Urinary bladder (tissue), 4 donors: ENCODE data around the gene ASIP. TPM values are rescaled to one million over a fixed set of nuclear protein-coding genes. Genes with fewer than 3 reads are reported as not detected.
"Not testable (repeated sequence)": the region's sequence is repeated elsewhere in the genome, so short reads cannot be mapped to it uniquely, and the experiment has no call there.

Experiments
- DNase-seq: peaks from one replicate; pipeline ENCODE4 v3.0.0-alpha.2; 2015; ENCODE audit errors: extremely low spot score
- H3K27ac ChIP-seq: one replicate; pipeline ENCODE4 v1.5.1; 2013; ENCODE audit warnings: low read depth, mild to moderate bottlenecking, moderate library complexity
- H3K36me3 ChIP-seq: one replicate; pipeline ENCODE4 v1.6.1; 2013; ENCODE audit warnings: mild to moderate bottlenecking, moderate library complexity; ENCODE audit not compliant: insufficient read depth
- H3K4me1 ChIP-seq: one replicate; pipeline ENCODE4 v1.6.1; 2013; ENCODE audit warnings: mild to moderate bottlenecking, moderate library complexity; ENCODE audit not compliant: insufficient read depth
- H3K4me3 ChIP-seq: one replicate; pipeline ENCODE4 v1.5.1; 2013; ENCODE audit warnings: low read depth, low read length
- WGBS: extraction: QIAGEN DNeasy Blood & Tissue Kit; methylation state at CpG from one replicate; pipeline ENCODE4 v1.1.7; 2013; 5-methylcytosine and 5-hydroxymethylcytosine counted together
- polyA plus RNA-seq: library from polyadenylated mRNA; stranded (reverse); fragments of 200-250 nt; gene quantifications from one replicate; pipeline ENCODE4 v1.2.3, GENCODE V29; 2013
- total RNA-seq: library from RNA; depleted of rRNA; stranded (reverse); fragments of >200 nt; gene quantifications from one replicate; pipeline ENCODE4 v1.2.3, GENCODE V29; 2014
- donor health status: healthy with polysubstance abuse.
- donor health status: healthy.

ASIP gene
- total and polyA plus RNA-seq, 2 donors, result 0.80 TPM; not detected in 1

- no peaks in the 10 kb centered on the region for H3K4me1 ChIP-seq
- H3K36me3 ChIP-seq, result peaks cover 3% of the 10 kb centered on the region
- H3K4me3 ChIP-seq, result no peak overlapping the region
- H3K27ac ChIP-seq, result no peak overlapping the region
- WGBS, result 92% methylated on average over 4 of the region's 4 CpGs
- DNase-seq, result no peak
Measured at GRCh38 chr20:34282041-34282440, 40.8 kb downstream of the ASIP start.

DNA sequence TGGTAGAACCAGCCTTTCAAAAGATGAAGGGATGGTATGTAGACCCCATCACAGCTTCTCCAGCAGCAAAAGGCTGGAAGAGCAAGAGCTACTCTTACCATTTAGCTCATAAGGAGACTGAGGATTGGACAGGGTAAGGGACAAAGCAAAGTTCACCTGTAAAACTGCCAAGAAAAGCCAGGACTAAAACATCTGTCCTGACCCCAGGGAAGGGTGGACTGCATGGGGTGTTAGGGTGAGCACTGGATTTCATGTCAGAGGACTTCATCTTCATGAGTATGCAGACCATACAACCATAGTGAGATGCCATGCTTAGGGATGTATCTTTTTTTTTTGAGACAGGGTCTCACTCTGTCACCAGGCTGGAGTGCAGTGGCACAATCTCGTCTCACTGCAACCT is 42.6 kb downstream of the ASIP start:
- WGBS, result 92% methylated on average over 1 of the region's 1 CpG
- Histone ChIP-seq H3K4me1 (no peaks in the 10 kb centered on the region), H3K4me3 (no peak overlapping the region), H3K36me3 (peaks cover 3% of the 10 kb centered on the region), H3K27ac (no peak overlapping the region)
- DNase-seq, result no peak

DNA sequence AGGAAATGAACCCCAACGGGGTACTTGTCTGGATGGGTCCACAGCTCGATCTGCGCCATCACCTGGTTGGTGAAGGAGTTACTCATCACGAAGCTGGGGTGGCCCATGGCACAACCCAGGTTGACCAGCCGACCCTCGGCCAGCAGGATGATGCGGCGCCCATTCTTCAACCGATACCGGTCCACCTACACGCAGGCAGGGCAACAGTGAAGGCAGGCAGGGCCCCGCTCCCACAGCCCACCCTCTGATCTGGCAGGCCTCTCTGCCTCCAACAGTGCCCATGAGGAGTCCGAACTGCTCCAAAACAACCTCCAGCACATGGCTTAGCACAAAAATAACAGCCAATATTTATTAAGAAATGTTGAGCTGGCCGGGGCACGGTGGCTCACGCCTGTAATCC is 44.2 kb downstream of the ASIP start:
- Histone ChIP-seq H3K4me1 (no peaks in the 10 kb centered on the region), H3K36me3 (peaks cover 3% of the 10 kb centered on the region), H3K4me3 (no peak overlapping the region), H3K27ac (no peak overlapping the region)
- no peak for DNase-seq
- 94% methylated on average over 16 of the region's 16 CpGs for WGBS

GRCh38 chr20:34287500-34287899 is 46.3 kb downstream of the ASIP start:
- WGBS, result 96% methylated on average over 5 of the region's 5 CpGs
- not testable (repeated sequence) for H3K4me1 ChIP-seq, H3K36me3 ChIP-seq, H3K4me3 ChIP-seq, H3K27ac ChIP-seq, DNase-seq

DNA sequence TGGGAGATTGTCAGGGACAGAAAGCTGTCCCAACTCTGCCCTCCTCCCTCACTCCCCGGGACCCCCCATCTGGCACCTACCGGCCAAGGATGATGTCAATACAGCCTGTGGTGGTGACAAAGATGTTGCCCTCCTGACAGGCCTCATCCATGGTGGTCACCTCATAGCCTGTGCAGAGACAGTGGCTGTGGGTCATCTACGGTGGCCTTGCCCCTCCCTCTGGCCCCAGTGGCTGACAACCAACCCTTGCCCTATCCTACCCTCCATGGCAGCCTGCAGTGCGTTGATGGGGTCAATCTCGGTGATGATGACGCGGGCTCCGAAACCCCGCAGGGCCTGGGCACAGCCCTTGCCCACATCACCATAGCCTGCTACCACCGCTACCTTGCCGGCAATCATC is 49.2 kb downstream of the ASIP start:
- H3K4me3 ChIP-seq, result no peak overlapping the region
- H3K4me1 ChIP-seq, result no peaks in the 10 kb centered on the region
- H3K36me3 ChIP-seq, result no peaks in the 10 kb centered on the region
- H3K27ac ChIP-seq, result no peak overlapping the region
- 97% methylated on average over 11 of the region's 11 CpGs for WGBS
- DNase-seq, result no peak

DNA sequence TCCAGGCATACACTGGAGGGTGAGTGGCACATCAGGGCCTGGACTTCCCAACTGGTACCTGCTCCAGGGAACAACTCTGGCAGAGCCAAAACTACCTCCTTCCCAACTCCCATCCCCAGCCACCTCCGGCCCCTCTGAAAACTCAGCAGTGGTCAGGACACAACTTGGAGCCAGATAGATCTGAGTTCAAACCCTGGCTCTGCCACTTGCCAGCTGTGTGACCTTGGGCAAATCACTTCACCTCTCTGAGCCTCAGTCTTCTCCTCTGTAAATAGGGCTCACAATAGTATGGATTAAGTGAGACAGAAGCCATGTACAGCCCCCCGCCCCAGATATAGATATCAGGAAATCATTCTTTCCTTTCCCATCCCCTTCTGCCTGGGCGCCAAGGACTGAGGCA is 51.3 kb downstream of the ASIP start:
- Histone ChIP-seq H3K27ac (no peak overlapping the region), H3K4me1 (no peaks in the 10 kb centered on the region), H3K4me3 (no peak overlapping the region), H3K36me3 (no peaks in the 10 kb centered on the region)
- WGBS, result 97% methylated on average over 3 of the region's 3 CpGs
- no peak for DNase-seq

- no peak overlapping the region for H3K4me3 ChIP-seq
- no peaks in the 10 kb centered on the region for H3K4me1 ChIP-seq
- no peak for DNase-seq
- no peaks in the 10 kb centered on the region for H3K36me3 ChIP-seq
- WGBS, result 95% methylated on average over 5 of the region's 5 CpGs
- no peak overlapping the region for H3K27ac ChIP-seq
Measured at GRCh38 chr20:34293119-34293518, 51.9 kb downstream of the ASIP start.

DNA sequence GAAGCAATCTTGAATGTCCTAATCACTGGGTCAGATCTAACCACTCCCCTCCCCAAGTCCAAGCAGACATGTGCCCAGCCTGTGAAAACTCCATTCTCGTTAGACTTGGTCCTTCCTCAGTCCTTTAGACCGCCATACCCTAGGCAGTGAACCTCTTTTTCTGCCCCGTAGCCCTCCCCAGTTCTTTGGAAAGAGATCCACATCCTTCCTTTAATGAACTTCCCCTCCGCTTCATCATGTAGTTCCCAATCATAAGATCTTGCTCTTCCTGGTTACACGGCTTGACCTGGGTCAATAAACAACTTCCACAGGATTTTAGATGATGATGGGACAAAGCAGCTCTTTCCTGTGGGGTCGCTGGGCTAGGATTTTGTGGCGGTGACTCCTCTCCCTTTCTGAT is 52.4 kb downstream of the ASIP start:
- no peak overlapping the region for H3K4me3 ChIP-seq
- no peaks in the 10 kb centered on the region for H3K4me1 ChIP-seq
- DNase-seq, result no peak
- WGBS, result 83% methylated on average over 7 of the region's 7 CpGs
- H3K27ac ChIP-seq, result no peak overlapping the region
- no peaks in the 10 kb centered on the region for H3K36me3 ChIP-seq

- no peak for DNase-seq
- no peaks in the 10 kb centered on the region for H3K36me3 ChIP-seq
- no peak overlapping the region for H3K27ac ChIP-seq
- WGBS, result 94% methylated on average over 7 of the region's 7 CpGs
- no peaks in the 10 kb centered on the region for H3K4me1 ChIP-seq
- no peak overlapping the region for H3K4me3 ChIP-seq
Measured at GRCh38 chr20:34294563-34294962, 53.3 kb downstream of the ASIP start.

DNA sequence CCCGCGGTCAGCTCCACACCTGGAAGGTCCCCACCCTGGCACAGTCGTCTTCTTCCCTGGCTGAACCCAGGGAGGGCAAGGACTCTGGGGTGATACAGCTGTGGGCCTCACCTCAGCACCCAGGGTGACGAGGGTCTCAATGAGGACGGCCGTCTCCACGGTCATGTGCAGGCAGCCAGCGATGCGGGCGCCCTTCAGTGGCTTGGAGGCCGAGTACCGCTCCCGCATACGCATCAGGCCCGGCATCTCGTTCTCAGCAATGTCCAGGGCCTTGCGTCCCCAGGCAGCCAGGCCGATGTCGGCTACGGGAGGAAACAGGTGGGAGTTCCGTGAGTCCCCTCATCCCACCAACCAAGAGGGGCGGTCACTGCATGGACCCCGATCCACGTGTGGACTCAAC is 54.1 kb downstream of the ASIP start:
- no peaks in the 10 kb centered on the region for H3K36me3 ChIP-seq

DNA sequence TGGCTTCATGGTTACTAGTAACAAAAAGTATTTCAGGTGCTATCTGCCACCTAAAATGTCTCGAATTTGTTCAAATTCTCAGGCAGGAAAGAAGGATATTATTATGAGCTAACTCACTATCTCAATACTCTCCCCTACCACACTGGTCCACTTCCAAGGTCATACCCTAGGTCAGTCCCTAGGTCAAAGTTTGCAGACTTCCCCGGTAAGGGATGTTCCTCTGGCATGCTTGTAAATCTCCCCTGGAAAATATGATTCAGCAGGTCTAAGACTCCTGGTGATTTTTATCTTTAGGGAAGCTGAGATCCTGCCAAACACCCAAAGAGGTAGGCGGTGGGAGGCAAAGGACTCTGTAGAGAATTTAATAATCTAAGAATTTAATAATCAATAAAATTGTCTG is 55.2 kb downstream of the ASIP start:
- H3K36me3 ChIP-seq, result no peaks in the 10 kb centered on the region
- no peak overlapping the region for H3K4me3 ChIP-seq
- H3K4me1 ChIP-seq, result no peaks in the 10 kb centered on the region
- no peak overlapping the region for H3K27ac ChIP-seq
- 80% methylated on average over 3 of the region's 3 CpGs for WGBS
- no peak for DNase-seq

More for the DNA sequence above, 54.1 kb downstream of the ASIP start:
- Histone ChIP-seq H3K4me1 (no peaks in the 10 kb centered on the region), H3K27ac (no peak overlapping the region), H3K4me3 (no peak overlapping the region)
- WGBS, result 94% methylated on average over 24 of the region's 24 CpGs
- no peak for DNase-seq

- DNase-seq, H3K27ac ChIP-seq, H3K4me3 ChIP-seq, H3K36me3 ChIP-seq, H3K4me1 ChIP-seq: not testable (repeated sequence)
- WGBS, result 56% methylated on average over 10 of the region's 15 CpGs
Measured at GRCh38 chr20:34298294-34298784, 57.1 kb downstream of the ASIP start.

DNA sequence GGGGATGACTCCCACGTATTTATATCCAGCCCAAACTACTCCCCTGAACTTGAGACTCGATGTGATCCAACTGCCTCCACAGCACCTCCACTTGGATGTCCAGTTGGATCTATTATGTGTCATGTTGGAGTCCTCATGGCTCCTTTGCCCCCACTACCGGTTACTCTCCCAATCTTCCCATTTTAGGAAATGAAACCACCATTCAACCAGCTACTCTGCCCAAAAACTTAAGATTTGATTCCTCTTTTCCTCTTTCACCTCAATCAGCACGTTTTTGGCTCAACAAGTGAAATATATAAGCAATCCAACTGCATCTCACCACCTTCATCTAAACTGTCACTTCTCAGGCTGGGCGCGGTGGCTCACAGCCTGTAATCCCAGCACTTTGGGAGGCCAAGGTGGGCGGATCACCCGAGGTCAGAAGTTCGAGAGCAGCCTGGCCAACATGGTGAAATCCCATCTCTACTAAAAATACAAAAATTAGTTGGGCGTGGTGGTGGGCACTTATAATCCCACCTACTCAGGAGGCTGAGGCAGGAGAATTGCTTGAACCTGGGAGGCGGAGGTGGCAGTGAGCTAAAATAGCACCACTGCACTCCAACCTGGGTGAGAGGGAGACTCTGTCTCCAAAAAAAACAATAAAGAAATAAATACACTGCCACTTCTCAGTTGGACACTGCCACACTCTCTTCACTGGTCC is 58.5 kb downstream of the ASIP start:
- WGBS, result 86% methylated on average over 11 of the region's 11 CpGs
- no peak overlapping the region for H3K4me3 ChIP-seq
- no peaks in the 10 kb centered on the region for H3K4me1 ChIP-seq
- no peak for DNase-seq
- H3K27ac ChIP-seq, result no peak overlapping the region
- H3K36me3 ChIP-seq, result no peaks in the 10 kb centered on the region

- DNase-seq, result no peak
- H3K4me1 ChIP-seq, result no peaks in the 10 kb centered on the region
- H3K27ac ChIP-seq, result no peak overlapping the region
- no peak overlapping the region for H3K4me3 ChIP-seq
- no peaks in the 10 kb centered on the region for H3K36me3 ChIP-seq
- 85% methylated on average over 3 of the region's 3 CpGs for WGBS
Measured at GRCh38 chr20:34300256-34300806, 59.1 kb downstream of the ASIP start.
